WERI-Rb-1 (cell line): ENCODE results near the gene PROC.

Experiments
- DNase-seq: peaks from one replicate; pipeline ENCODE4 v3.0.0-alpha.2; 2020
- H3K27ac ChIP-seq: fragments of 250-450 bp; sonication (Bioruptor Pico); 2 replicates; pipeline ENCODE4 v1.5.1; 2020; ENCODE audit warnings: mild to moderate bottlenecking, moderate library complexity
- H3K27me3 ChIP-seq: fragments of 250-450 bp; sonication (Bioruptor Pico); 2 replicates; pipeline ENCODE4 v1.5.1; 2021; ENCODE audit warnings: mild to moderate bottlenecking, low read depth, moderate library complexity; ENCODE audit not compliant: insufficient read depth, severe bottlenecking
- H3K36me3 ChIP-seq: fragments of 250-450 bp; sonication (Bioruptor Pico); 2 replicates; pipeline ENCODE4 v1.5.1; 2020; ENCODE audit warnings: mild to moderate bottlenecking, moderate library complexity
- H3K4me3 ChIP-seq: 2 replicates; pipeline ENCODE4 v1.5.1; 2011; ENCODE audit warnings: low read depth, mild to moderate bottlenecking, control low read depth, low read length
- H3K9me3 ChIP-seq: fragments of 250-450 bp; sonication (Bioruptor Pico); 2 replicates; pipeline ENCODE4 v1.5.1; 2021; ENCODE audit warnings: mild to moderate bottlenecking, moderate library complexity; ENCODE audit not compliant: severe bottlenecking
- CTCF ChIP-seq: IDR thresholded peaks from 2 replicates; pipeline ENCODE4 v1.5.1; 2011; ENCODE audit warnings: low read depth, mild to moderate bottlenecking, control low read depth, inconsistent platforms, low read length

The PROC gene

GRCh38 chr2:127410871-127411652 lies 7.2 kb upstream of the PROC start:
- Histone ChIP-seq H3K4me3 (no peak overlapping the region), H3K36me3 (no peaks in the 10 kb centered on the region; the same call in 1 of the 2 replicates), H3K27ac (no peak overlapping the region), H3K9me3 (peaks cover 5% of the 10 kb centered on the region), H3K27me3 (no peaks in the 10 kb centered on the region)
- no peak for DNase-seq
- TF ChIP-seq CTCF: no peak

- Histone ChIP-seq H3K9me3 (peaks cover 5% of the 10 kb centered on the region), H3K27ac (no peak overlapping the region), H3K27me3 (peaks cover 6% of the 10 kb centered on the region), H3K36me3 (no peaks in the 10 kb centered on the region; the same call in 1 of the 2 replicates), H3K4me3 (no peak overlapping the region)
- no peak for DNase-seq
- TF ChIP-seq CTCF: no peak
These were observed 6.4 kb upstream of the PROC start for GRCh38 chr2:127411653-127412369.

GRCh38 chr2:127413200-127413599 lies 5.0 kb upstream of the PROC start:
- peaks cover 6% of the 10 kb centered on the region for H3K27me3 ChIP-seq
- no peak for TF ChIP-seq CTCF
- no peak overlapping the region for H3K27ac ChIP-seq
- no peak overlapping the region for H3K4me3 ChIP-seq
- H3K36me3 ChIP-seq: no peaks in the 10 kb centered on the region; the same call in 1 of the 2 replicates
- H3K9me3 ChIP-seq: peaks cover 5% of the 10 kb centered on the region
- no peak for DNase-seq

- no peak for DNase-seq
- H3K9me3 ChIP-seq: peaks cover 5% of the 10 kb centered on the region
- H3K27ac ChIP-seq: no peak overlapping the region
- TF ChIP-seq CTCF: no peak
- H3K27me3 ChIP-seq: peaks cover 6% of the 10 kb centered on the region
- no peak overlapping the region for H3K4me3 ChIP-seq
- H3K36me3 ChIP-seq: no peaks in the 10 kb centered on the region; the same call in 1 of the 2 replicates
These were observed 4.2 kb upstream of the PROC start for GRCh38 chr2:127413782-127414637.

- no peak for DNase-seq
- Histone ChIP-seq H3K9me3 (peaks cover 5% of the 10 kb centered on the region), H3K27ac (no peak overlapping the region), H3K27me3 (peaks cover 6% of the 10 kb centered on the region), H3K4me3 (no peak overlapping the region), H3K36me3 (no peaks in the 10 kb centered on the region; the same call in 1 of the 2 replicates)
- no peak for TF ChIP-seq CTCF
These were observed 3.3 kb upstream of the PROC start for GRCh38 chr2:127414638-127415592.
